ENCODE data around the gene CDK8. TPM values are rescaled to one million over a fixed set of nuclear protein-coding genes. Genes with fewer than 3 reads are reported as not detected.

The CDK8 gene
- total and polyA plus RNA-seq, 10 of the 15 experiments (the other 5 are each of a cell fraction or from before 2014, with no cell fraction given): 8.6 to 23.5 (median 12.5) TPM

DNA sequence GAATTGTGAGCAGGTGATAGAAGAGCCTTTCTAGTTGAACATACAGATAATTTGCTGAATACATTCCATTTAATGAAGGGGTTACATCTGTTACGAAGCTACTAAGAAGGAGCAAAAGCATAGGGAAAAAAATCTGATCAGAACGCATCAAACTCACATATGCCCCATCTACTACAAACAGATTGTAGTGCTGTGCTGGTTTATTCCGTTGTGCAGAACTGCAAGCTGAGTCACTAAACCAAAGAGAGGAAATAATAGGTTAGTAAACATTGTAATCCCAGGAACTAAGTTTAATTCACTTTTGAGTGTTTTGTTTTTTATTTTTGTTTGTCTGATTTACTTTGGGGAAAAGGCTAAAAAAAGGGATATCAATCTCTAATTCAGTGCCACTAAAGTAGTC, 136.3 kb downstream of the CDK8 start:
- ChIA-PET POLR2A (no interaction called here), SMC1A (ENCODE audit: uncharacterized antibody, unreplicated experiment) (interaction anchor here (1.0 to 1.1 kb wide), 2 partner anchors 10 to 338 kb away, joined by 3 to 5 read pairs; no protein-coding TSS in a partner anchor), RAD21 (ENCODE audit: unreplicated experiment) (no interaction called here), CTCF (interaction anchor here (0.7 to 3.0 kb wide), 4 partner anchors 14 to 205 kb away, joined by 3 to 12 read pairs (median 4); no protein-coding TSS in a partner anchor)
- ATAC-seq: no peak
- H3K9ac ChIP-seq (ENCODE audit: control insufficient read depth, insufficient read depth, low read length): no peak overlapping the region
- no peak for FAIRE-seq
- TF ChIP-seq RCOR1 (conservative IDR thresholded peaks at IDR 0.05; ENCODE audit: low read depth, low read length): no peak
- no peak for TF ChIP-seq HCFC1 (IDR thresholded peaks at IDR 0.05; ENCODE audit: low read length)
- no peak for TF ChIP-seq ZNF384 (IDR thresholded peaks at IDR 0.05; ENCODE audit: borderline replicate concordance, low read depth, low read length)
- no peak for TF ChIP-seq CBX3 (IDR thresholded peaks at IDR 0.05; ENCODE audit: borderline replicate concordance, low read depth)
- no peak for TF ChIP-seq IKZF1 (conservative IDR thresholded peaks at IDR 0.05)
- no peak for TF ChIP-seq MYC (IDR thresholded peaks at IDR 0.05; ENCODE audit: insufficient read depth, insufficient read length, insufficient replicate concordance, low read length, severe bottlenecking)
- TF ChIP-seq, protein P1, sequence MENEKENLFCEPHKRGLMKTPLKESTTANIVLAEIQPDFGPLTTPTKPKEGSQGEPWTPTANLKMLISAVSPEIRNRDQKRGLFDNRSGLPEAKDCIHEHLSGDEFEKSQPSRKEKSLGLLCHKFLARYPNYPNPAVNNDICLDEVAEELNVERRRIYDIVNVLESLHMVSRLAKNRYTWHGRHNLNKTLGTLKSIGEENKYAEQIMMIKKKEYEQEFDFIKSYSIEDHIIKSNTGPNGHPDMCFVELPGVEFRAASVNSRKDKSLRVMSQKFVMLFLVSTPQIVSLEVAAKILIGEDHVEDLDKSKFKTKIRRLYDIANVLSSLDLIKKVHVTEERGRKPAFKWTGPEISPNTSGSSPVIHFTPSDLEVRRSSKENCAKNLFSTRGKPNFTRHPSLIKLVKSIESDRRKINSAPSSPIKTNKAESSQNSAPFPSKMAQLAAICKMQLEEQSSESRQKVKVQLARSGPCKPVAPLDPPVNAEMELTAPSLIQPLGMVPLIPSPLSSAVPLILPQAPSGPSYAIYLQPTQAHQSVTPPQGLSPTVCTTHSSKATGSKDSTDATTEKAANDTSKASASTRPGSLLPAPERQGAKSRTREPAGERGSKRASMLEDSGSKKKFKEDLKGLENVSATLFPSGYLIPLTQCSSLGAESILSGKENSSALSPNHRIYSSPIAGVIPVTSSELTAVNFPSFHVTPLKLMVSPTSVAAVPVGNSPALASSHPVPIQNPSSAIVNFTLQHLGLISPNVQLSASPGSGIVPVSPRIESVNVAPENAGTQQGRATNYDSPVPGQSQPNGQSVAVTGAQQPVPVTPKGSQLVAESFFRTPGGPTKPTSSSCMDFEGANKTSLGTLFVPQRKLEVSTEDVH (IDR thresholded peaks at IDR 0.05; ENCODE audit: low read depth, partially characterized antibody): no peak
- no peak for TF ChIP-seq SMC3 (IDR thresholded peaks at IDR 0.05; ENCODE audit: borderline replicate concordance, low read length)
- TF ChIP-seq RBBP5 (conservative IDR thresholded peaks at IDR 0.05): no peak
- TF ChIP-seq SRF (IDR thresholded peaks at IDR 0.05; ENCODE audit: low read depth in 2 of 2, low read length in 2 of 2): no peak
- TF ChIP-seq YBX1 (IDR thresholded peaks at IDR 0.05): no peak
- TF ChIP-seq MEF2A (IDR thresholded peaks at IDR 0.05; ENCODE audit: insufficient read depth, low read depth, low read length): no peak
- TF ChIP-seq KLF5 (IDR thresholded peaks at IDR 0.05; ENCODE audit: partially characterized antibody): no peak
- no peak for TF ChIP-seq PBX3 (IDR thresholded peaks at IDR 0.05; ENCODE audit: insufficient replicate concordance, low read depth, low read length)
- intact Hi-C loops (cut with micrococcal nuclease; ENCODE audit: unreplicated experiment): no loop called here
- no peaks in the 10 kb centered on the region for H3K4me1 ChIP-seq (ENCODE audit: control insufficient read depth, insufficient read depth, low read length)
- no peak overlapping the region for H2AFZ ChIP-seq (ENCODE audit: control insufficient read depth, low read depth, low read length)
- no TSS peak for BruUV-seq (replicated peaks)
- H4K20me1 ChIP-seq (ENCODE audit: control insufficient read depth, insufficient read depth): no peaks in the 10 kb centered on the region
- in situ Hi-C loops (cut with MboI): no loop called here
- H3K36me3 ChIP-seq (ENCODE audit: control insufficient read depth in 2 of 2, insufficient read depth in 2 of 2, low read length in 1 of 2): no peaks in the 10 kb centered on the region; a peak in 1 of 4 replicates
- H3K9me3 ChIP-seq (replicated peaks; ENCODE audit: control insufficient read depth, insufficient read depth, low read length): no peaks in the 10 kb centered on the region
- H3K27me3 ChIP-seq (replicated peaks in 1 of 2; ENCODE audit: control insufficient read depth in 2 of 2, insufficient read depth in 2 of 2, low read length in 1 of 2): no peaks in the 10 kb centered on the region
- WGBS (ENCODE audit: insufficient coverage, insufficient replicate concordance, low lambda C conversion rate, missing lambda C conversion rate): 94% methylated on average over 3 of the region's 3 CpGs
- H3K4me3 ChIP-seq: no peak overlapping the region
- H3K79me2 ChIP-seq (ENCODE audit: control insufficient read depth, insufficient read depth, low read length): no peaks in the 10 kb centered on the region
- H3K4me2 ChIP-seq (ENCODE audit: control insufficient read depth, insufficient read depth): no peak overlapping the region
- H3K27ac ChIP-seq (ENCODE audit: control insufficient read depth, insufficient read depth): no peak overlapping the region
- DNase-seq (ENCODE audit: low read depth, low spot score): no peak

Measured in GM12878 (cell line).